ENCODE results near the gene DHH.
"Not testable (repeated sequence)": the region's sequence is repeated elsewhere in the genome, so short reads cannot be mapped to it uniquely, and the experiment has no call there.

The DHH gene

DNA sequence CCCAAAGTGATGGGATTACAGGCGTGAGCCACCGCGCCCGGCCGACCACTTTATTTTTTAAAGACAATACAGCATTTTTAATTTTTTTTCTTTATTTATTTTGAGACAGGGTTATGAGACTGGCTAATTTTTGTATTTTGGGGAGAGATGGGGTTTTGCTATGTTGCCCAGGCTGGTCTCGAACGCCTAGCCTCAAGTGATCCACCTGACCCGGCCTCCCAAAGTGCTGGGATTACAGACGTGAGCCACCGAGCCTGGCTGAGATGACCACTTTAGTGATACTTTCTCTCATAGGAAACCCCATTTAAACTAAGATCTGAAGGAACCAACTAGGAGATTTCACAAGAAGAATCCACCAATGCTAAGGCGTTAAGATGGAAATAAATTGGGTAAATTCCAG, 23.6 kb downstream of the DHH start:
- no peak for DNase-seq (ENCODE audit: low read depth in 2 of 2)

GRCh38 chr12:49069507-49070346, 24.9 kb downstream of the DHH start, which contains the start of gene RHEBL1:
TSS of gene RHEBL1 (minus strand) at chr12:49069979. CDS start at chr12:49069785, 194 bp downstream.
- DNase-seq (ENCODE audit: low read depth in 2 of 2), result peak; percentile 91 to 92

DNA sequence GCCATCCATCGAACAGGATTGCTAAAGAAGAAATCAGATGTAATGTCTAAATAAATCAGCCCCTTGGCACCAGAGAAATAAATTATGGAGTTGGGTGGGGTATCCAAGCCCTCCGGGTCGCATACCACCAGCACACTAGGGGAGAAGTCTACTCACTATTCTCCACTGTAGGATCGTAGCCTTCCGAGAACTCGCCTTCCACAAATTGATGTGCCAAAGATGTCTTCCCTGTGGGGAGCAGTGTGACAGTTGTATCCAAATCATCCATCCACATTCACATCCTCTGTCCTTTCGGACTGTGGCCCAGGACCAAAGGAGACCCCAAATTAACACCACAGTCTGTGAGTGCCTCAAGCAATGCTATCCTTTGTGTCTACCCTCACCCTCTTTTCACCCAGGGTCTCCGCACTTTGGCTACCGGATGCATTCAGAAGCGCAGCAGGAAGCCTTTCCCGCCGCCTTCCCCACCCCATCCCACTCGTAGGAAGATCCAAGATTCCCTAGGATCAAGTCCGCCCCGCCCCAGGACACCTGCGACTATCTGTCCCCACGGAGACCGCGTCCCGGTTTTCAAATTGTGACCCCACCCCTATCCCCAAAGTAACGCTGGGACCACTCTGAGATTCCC, 25.6 kb downstream of the DHH start:
- DNase-seq (ENCODE audit: low read depth in 2 of 2), result no peak

GRCh38 chr12:49066120-49066519, 28.5 kb downstream of the DHH start:
- DNase-seq (ENCODE audit: low read depth in 2 of 2), result no peak

- DNase-seq (ENCODE audit: low read depth in 2 of 2), result no peak
Measured at GRCh38 chr12:49064767-49065152, 29.8 kb downstream of the DHH start.

- DNase-seq (ENCODE audit: low read depth in 2 of 2), result not testable (repeated sequence)
Measured at GRCh38 chr12:49061916-49062315, 32.7 kb downstream of the DHH start.

DNA sequence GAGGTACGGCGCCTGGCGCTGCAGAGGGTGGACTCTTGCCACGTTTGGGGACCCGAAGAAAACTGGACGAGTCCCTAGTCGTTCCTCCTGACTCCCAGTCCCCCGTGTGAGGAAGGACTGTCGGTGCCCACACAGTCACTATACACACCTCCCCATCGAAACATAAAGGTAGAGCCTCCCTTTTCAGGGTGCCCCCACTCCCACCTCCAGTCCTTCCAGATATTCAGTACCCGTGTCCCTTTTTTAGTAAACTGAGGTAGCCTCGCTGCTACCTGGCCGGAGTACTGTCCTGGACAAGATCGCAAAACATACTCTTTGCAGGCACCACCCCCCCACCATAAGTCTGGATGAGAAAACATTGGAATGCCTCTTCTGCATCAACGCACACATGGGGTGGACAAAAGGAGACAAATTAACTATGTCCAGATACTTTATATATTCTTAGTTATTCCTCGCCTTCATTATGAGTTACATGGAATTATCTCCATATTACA, 33.4 kb downstream of the DHH start:
- no peak for DNase-seq (ENCODE audit: low read depth in 2 of 2)

DNA sequence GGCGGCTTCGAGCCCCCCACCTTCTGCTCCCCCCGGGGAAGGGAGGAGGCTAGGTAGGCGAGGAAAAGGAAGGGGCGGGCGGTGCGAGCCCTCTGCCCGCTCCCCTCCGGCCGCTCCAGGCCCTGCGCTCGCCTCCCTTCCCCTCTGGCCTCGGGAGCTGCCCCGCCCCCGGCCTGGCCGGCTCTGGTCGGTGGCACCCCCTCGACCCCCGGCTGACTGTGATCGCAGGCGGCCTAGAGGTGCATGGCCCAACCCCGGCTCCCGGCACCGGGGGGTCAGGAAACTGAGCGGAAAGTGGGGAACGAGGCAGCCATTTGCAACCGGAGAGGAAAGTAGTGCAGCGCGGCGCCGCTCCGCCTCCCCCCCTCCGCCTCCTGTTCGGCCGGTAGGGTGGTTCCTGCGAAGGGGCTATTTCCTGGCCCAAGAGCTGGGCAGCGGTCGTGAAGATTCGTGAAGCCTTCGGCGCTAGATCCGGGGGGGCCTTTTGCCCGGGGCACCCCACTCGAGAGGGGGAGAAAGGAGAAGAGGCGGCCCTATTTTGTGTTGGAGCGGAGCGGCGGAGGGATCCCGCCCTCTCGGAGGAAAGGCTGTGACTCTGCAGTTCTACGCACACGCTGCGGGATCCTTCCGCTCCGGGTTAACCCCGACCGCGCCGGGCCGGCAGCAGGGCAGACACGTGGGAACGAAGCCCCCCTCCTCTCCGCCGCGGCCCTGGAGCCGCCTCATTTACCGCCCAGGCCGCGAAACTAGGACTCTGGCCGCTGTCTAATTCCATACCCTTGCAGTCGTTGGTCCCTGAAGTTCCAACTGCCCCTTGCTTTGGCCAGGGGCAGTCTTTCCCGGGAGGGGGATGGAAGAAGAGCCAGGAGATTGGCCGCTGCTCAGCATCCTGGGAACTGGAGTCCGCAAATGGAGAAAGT, 34.1 kb downstream of the DHH start, which contains the start of gene KMT2D:
TSS of gene KMT2D (minus strand) at position 558 of the 920 bp plus-strand sequence. CDS start 5,470 bp downstream, outside the sequence.
- DNase-seq (ENCODE audit: low read depth in 2 of 2), result peak; percentile 91

GRCh38 chr12:49059299-49060171, 35.1 kb downstream of the DHH start:
- no peak for DNase-seq (ENCODE audit: low read depth in 2 of 2)

GRCh38 chr12:49059045-49059298, 35.6 kb downstream of the DHH start:
- no peak for DNase-seq (ENCODE audit: low read depth in 2 of 2)

DNA sequence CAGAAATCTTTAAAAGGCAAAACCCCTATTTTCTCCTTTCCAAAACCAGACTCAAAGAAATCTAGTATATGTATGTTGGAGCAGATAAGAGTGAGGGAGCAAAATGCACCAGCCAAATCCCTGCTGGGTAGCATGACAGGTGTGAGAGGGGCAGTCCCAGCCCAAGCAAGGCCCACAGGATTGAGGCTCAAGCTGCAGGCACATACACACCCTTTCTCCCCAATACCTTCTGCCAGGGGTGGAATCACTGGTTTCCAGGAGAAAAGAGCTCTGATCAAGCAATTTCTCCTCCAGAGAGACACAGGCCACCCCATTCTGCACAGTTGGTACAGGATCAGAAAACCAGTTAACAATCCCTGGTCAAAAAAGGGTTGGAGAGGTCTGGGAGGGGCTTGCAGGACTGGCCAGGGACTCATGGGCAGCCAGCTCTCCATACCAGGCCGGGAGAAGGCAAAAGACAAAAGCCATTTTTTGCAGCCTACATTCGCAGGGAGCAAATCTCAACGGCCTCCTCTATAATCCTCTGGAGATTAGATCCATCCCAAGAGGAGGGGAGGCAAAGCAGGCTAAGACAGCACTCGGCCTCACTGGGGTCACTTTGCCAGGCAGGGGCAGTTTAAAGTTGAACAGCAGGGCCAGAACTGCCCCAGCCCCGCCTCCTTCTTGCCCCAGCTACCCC, 36.1 kb downstream of the DHH start:
- no peak for DNase-seq (ENCODE audit: low read depth in 2 of 2)

DNA sequence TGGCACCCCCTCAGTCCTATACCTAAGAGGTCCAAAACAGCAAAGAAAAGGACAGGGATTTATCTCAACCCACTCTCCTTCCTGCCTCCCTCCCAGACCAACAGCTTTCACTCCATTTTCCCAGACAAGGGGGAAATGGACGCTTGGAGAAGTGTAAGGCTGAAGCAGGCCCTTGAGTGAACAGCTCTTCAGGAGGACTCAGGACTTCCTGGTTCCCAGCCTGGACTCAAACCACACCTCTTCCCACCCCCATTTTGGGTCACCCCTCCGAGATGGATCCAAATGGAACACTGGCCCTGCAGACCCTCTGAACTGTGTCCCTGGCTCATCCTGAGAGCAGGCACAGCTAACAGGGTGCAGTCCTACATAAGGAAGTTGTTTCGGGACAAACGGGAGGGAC, 36.7 kb downstream of the DHH start:
- no peak for DNase-seq (ENCODE audit: low read depth in 2 of 2)

DNA sequence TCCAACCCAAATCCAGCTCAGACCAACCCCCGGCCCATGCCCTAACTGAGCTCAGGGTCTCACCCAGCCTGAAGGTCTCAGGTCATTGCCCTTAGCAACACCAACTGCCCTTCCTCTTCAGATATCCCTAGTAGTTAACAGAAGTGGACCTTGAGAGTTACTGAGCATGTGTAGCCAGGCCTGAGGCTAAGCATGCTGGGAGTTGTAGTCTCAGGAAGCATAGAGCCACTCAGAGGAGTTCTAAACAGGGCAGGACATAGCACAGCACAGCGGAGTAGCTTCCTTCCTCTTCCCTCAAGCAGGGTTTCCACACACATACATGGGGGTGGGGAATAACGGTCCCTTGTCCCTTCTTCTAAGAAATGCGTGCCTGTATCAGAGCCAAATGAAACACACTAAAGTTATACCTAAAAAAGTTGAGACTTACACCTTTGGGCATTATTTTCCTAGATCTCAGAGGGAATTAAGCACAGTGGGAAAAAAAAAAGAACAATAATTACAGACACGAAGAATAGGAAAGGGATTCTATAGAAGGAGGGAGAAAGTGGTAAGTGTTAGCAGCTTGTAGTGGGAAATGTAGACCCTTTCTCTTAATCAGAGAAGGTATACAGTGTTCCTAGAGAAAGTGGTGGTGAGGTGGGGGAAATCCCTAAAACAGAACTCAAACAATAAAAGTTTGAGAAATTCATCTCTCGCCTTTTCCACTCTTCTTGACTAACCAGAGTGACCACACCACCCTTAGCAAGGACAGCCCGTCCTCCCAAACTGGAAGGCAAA, 38.4 kb downstream of the DHH start:
- peak; percentile 30 to 35 for DNase-seq (ENCODE audit: low read depth in 2 of 2)

- no peak for DNase-seq (ENCODE audit: low read depth in 2 of 2)
Measured at GRCh38 chr12:49055092-49055491, 39.5 kb downstream of the DHH start.

- no peak for DNase-seq (ENCODE audit: low read depth in 2 of 2)
Measured at GRCh38 chr12:49054524-49054923, 40.1 kb downstream of the DHH start.

GRCh38 chr12:49054096-49054495, 40.5 kb downstream of the DHH start:
- DNase-seq (ENCODE audit: low read depth in 2 of 2), result no peak

GRCh38 chr12:49052451-49053208, 42.0 kb downstream of the DHH start:
- DNase-seq (ENCODE audit: low read depth in 2 of 2), result no peak

DNA sequence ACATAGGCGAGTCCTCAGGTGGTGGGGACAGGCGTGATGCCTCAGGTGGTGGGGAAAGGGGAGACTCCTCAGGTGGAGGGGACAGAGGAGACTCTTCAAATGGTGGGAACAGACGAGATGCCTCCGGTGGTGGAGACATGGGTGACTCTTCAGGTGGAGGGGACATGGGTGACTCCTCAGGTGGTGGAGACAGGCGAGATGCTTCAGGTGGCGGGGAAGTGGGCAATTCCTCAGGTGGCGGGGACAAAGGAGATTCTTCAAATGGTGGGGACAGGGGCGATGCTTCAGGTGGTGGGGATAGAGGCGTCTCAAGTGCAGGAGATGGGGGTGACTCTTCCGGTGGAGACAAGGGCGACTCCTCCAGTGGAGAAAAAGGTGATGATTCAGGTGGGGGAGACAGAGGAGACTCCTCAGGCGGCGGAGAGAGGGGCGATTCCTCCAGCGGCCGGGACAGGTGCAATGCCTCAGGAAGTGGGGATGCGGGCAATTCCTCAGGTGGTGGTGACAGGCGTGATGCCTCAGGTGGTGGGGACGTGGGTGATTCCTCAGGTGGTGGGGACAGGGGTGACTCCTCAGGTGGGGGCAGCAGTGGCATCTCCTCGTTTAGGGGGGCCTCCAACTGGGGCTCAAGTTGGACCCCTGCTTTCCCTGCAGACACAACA, 42.7 kb downstream of the DHH start:
- DNase-seq (ENCODE audit: low read depth in 2 of 2), result no peak

GRCh38 chr12:49051373-49051764, 43.2 kb downstream of the DHH start:
- DNase-seq (ENCODE audit: low read depth in 2 of 2), result no peak
